ENCODE measurements around the gene SFTA2. TPM values are rescaled to one million over a fixed set of nuclear protein-coding genes. Genes with fewer than 3 reads are reported as not detected.
A peak's percentile ranks its signal among the peaks of the same experiment; 100 is the strongest.

Gene SFTA2
- total RNA-seq, 1 donor from 2014 or later: not detected

GRCh38 chr6:30954631-30955366 is 22.8 kb upstream of the SFTA2 start:
- Mint-ChIP-seq H3K4me1 (peaks cover 21% of the 10 kb centered on the region), H3K36me3 (ENCODE audit: low read depth) (no peaks in the 10 kb centered on the region), H3K9me3 (no peaks in the 10 kb centered on the region), H3K4me3 (peak overlapping the region; percentile 82), H3K27me3 (peaks cover 6% of the 10 kb centered on the region), H3K27ac (peak overlapping the region; percentile 62)
- ATAC-seq (ENCODE audit: low read depth) (no peak), DNase-seq (no peak)
- intact Hi-C loops (cut with micrococcal nuclease): loop anchor here (2.0 to 5.0 kb wide), 2 partner anchors 40 to 212 kb away; partner anchors contain the start of genes FLOT1, IER3 and VARS2
- ChIA-PET POLR2A (interaction anchor here (0.9 to 2.0 kb wide), 5 partner anchors 37 to 1017 kb away, joined by 3 to 17 read pairs (median 4); partner anchors contain the start of genes DDR1, DXO and VARS2), CTCF (interaction anchor here (0.6 to 1.6 kb wide), 2 partner anchors 124 to 1885 kb away, joined by 4 read pairs; no protein-coding TSS in a partner anchor)
- TF ChIP-seq, protein P1, sequence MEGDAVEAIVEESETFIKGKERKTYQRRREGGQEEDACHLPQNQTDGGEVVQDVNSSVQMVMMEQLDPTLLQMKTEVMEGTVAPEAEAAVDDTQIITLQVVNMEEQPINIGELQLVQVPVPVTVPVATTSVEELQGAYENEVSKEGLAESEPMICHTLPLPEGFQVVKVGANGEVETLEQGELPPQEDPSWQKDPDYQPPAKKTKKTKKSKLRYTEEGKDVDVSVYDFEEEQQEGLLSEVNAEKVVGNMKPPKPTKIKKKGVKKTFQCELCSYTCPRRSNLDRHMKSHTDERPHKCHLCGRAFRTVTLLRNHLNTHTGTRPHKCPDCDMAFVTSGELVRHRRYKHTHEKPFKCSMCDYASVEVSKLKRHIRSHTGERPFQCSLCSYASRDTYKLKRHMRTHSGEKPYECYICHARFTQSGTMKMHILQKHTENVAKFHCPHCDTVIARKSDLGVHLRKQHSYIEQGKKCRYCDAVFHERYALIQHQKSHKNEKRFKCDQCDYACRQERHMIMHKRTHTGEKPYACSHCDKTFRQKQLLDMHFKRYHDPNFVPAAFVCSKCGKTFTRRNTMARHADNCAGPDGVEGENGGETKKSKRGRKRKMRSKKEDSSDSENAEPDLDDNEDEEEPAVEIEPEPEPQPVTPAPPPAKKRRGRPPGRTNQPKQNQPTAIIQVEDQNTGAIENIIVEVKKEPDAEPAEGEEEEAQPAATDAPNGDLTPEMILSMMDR (IDR thresholded peaks at IDR 0.05): no peak

GRCh38 chr6:30951907-30952469 is 20.0 kb upstream of the SFTA2 start:
- H3K27me3 Mint-ChIP-seq: peaks cover 17% of the 10 kb centered on the region
- intact Hi-C loops (cut with micrococcal nuclease): no loop called here
- H3K4me3 Mint-ChIP-seq: no peak overlapping the region
- H3K36me3 Mint-ChIP-seq (ENCODE audit: low read depth): no peaks in the 10 kb centered on the region
- no peaks in the 10 kb centered on the region for H3K9me3 Mint-ChIP-seq
- CTCF ChIA-PET: no interaction called here
- ATAC-seq (ENCODE audit: low read depth): no peak
- H3K4me1 Mint-ChIP-seq: peaks cover 21% of the 10 kb centered on the region
- H3K27ac Mint-ChIP-seq: no peak overlapping the region
- POLR2A ChIA-PET: no interaction called here
- no peak for DNase-seq
- TF ChIP-seq, protein P1 (IDR thresholded peaks at IDR 0.05): no peak

DNA sequence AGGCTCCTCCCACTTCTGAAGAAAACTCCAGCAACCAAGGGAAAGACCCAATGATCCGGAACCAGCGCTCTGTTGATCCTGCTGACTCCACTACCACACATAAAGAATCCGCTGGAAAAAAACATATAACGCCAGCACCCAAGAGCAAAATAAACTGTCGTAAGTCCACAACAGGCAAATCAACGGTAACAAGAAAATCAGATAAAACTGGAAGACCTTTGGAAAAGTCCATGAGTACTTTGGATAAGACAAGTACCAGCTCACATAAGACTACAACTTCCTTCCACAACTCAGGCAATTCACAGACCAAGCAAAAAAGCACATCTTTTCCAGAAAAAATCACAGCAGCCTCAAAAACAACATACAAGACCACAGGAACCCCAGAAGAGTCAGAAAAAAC is 16.8 kb upstream of the SFTA2 start:
- H3K9me3 Mint-ChIP-seq: no peaks in the 10 kb centered on the region
- H3K27me3 Mint-ChIP-seq: peaks cover 30% of the 10 kb centered on the region
- intact Hi-C loops (cut with micrococcal nuclease): no loop called here
- ChIA-PET CTCF (no interaction called here), POLR2A (no interaction called here)
- no peak overlapping the region for H3K27ac Mint-ChIP-seq
- TF ChIP-seq, protein P1 (IDR thresholded peaks at IDR 0.05): no peak
- no peaks in the 10 kb centered on the region for H3K36me3 Mint-ChIP-seq (ENCODE audit: low read depth)
- DNase-seq (no peak), ATAC-seq (ENCODE audit: low read depth) (no peak)
- H3K4me1 Mint-ChIP-seq: no peaks in the 10 kb centered on the region
- H3K4me3 Mint-ChIP-seq: no peak overlapping the region

GRCh38 chr6:30947231-30947630 is 15.3 kb upstream of the SFTA2 start:
- no peaks in the 10 kb centered on the region for H3K36me3 Mint-ChIP-seq (ENCODE audit: low read depth)
- ChIA-PET POLR2A (no interaction called here), CTCF (no interaction called here)
- no peak overlapping the region for H3K27ac Mint-ChIP-seq
- DNase-seq (no peak), ATAC-seq (ENCODE audit: low read depth) (no peak)
- H3K9me3 Mint-ChIP-seq: no peaks in the 10 kb centered on the region
- intact Hi-C loops (cut with micrococcal nuclease): no loop called here
- TF ChIP-seq, protein P1 (IDR thresholded peaks at IDR 0.05): no peak
- no peak overlapping the region for H3K4me3 Mint-ChIP-seq
- peaks cover 43% of the 10 kb centered on the region for H3K27me3 Mint-ChIP-seq
- peaks cover 4% of the 10 kb centered on the region for H3K4me1 Mint-ChIP-seq

DNA sequence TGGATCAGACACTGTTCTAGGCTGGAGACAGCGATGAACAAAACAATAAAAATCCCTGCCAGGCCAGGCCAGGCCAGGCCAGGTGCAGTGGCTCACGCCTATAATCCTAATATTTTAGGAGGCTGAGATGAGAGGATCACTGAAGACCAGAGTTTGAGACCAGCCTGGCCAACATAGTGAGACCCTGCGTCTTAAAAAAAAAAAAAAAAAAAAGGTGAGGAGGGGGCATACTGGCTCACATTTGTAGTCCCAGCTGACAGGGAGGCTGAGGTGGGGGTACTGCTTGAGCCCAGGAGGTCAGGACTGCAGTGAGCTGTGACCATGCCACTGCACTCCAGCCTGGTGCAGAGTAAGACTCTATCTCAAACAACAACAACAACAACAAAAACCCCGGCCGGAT is 13.3 kb upstream of the SFTA2 start:
- ChIA-PET POLR2A (no interaction called here), CTCF (no interaction called here)
- intact Hi-C loops (cut with micrococcal nuclease): no loop called here
- H3K4me1 Mint-ChIP-seq: peaks cover 4% of the 10 kb centered on the region
- TF ChIP-seq, protein P1 (IDR thresholded peaks at IDR 0.05): no peak
- H3K36me3 Mint-ChIP-seq (ENCODE audit: low read depth): no peaks in the 10 kb centered on the region
- peaks cover 59% of the 10 kb centered on the region for H3K27me3 Mint-ChIP-seq
- H3K9me3 Mint-ChIP-seq: no peaks in the 10 kb centered on the region
- H3K4me3 Mint-ChIP-seq: no peak overlapping the region
- ATAC-seq (ENCODE audit: low read depth): no peak
- DNase-seq: no peak
- H3K27ac Mint-ChIP-seq: no peak overlapping the region

Measured in activated B cell treated with CpG ODN at 0.5 μM for 24 hours (primary cell).